ENCODE results near the gene ST8SIA1. TPM values are rescaled to one million over a fixed set of nuclear protein-coding genes. Genes with fewer than 3 reads are reported as not detected.

ST8SIA1 gene
- polyA plus RNA-seq, 1 of the 3 experiments (the other 2 are of a cell fraction), result 0.12 TPM

- ChIA-PET CTCF (no interaction called here), POLR2A (no interaction called here)
- no peaks in the 10 kb centered on the region for H3K36me3 ChIP-seq (replicated peaks in 1 of 2; ENCODE audit: control insufficient read depth in 1 of 2, insufficient read depth in 2 of 2, low read length in 1 of 2)
- H3K9ac ChIP-seq, result no peak overlapping the region
- H3K4me1 ChIP-seq (ENCODE audit: control insufficient read depth in 1 of 2, insufficient read depth in 2 of 2, low read depth in 1 of 2, low read length in 1 of 2), result no peaks in the 10 kb centered on the region
- H3K27me3 ChIP-seq (ENCODE audit: insufficient read depth), result peaks cover 33% of the 10 kb centered on the region; the same call in 1 of the 2 replicates
- no peaks in the 10 kb centered on the region for H3F3A ChIP-seq (replicated peaks; ENCODE audit: insufficient read depth)
- H3K27ac ChIP-seq (ENCODE audit: low read depth in 2 of 2, low read length in 1 of 2), result no peak overlapping the region
- no peak for DNase-seq
- no peaks in the 10 kb centered on the region for H4K20me1 ChIP-seq (ENCODE audit: insufficient read depth)
- H3K79me2 ChIP-seq (ENCODE audit: insufficient read depth), result no peaks in the 10 kb centered on the region
- TF ChIP-seq ELF1 (IDR thresholded peaks at IDR 0.05), result no peak
- TF ChIP-seq FOXM1 (IDR thresholded peaks at IDR 0.05; ENCODE audit: low read depth), result no peak
- no peak for TF ChIP-seq YY1 (IDR thresholded peaks at IDR 0.05; ENCODE audit: low read depth)
- TF ChIP-seq TEAD4 (IDR thresholded peaks at IDR 0.05; ENCODE audit: borderline replicate concordance, insufficient read depth), result no peak
- no peak for TF ChIP-seq RXRA (IDR thresholded peaks at IDR 0.05; ENCODE audit: borderline replicate concordance, low read depth)
- no peak for TF ChIP-seq REST (IDR thresholded peaks at IDR 0.05; ENCODE audit: low read depth, low read length)
- TF ChIP-seq MEF2A (IDR thresholded peaks at IDR 0.05; ENCODE audit: borderline replicate concordance, low read depth), result no peak
- no peak for TF ChIP-seq USF1 (IDR thresholded peaks at IDR 0.05; ENCODE audit: borderline replicate concordance, low read depth)
- no peak for TF ChIP-seq JUND (IDR thresholded peaks at IDR 0.05)
- TF ChIP-seq RFX5 (IDR thresholded peaks at IDR 0.05; ENCODE audit: low read length), result no peak
- TF ChIP-seq SMC3 (IDR thresholded peaks at IDR 0.05; ENCODE audit: low read depth, low read length), result no peak
- no peak for TF ChIP-seq PBX3 (IDR thresholded peaks at IDR 0.05)
- no peak overlapping the region for H2AFZ ChIP-seq (ENCODE audit: low read depth)
- H3K9me2 ChIP-seq, result no peaks in the 10 kb centered on the region
- H3K4me3 ChIP-seq (ENCODE audit: low read depth in 2 of 2, low read length in 1 of 2), result no peak overlapping the region
- 13% methylated on average over 7 of the region's 7 CpGs for WGBS (ENCODE audit: low lambda C conversion rate)
- no peak overlapping the region for H3K4me2 ChIP-seq
- no peaks in the 10 kb centered on the region for H3K9me3 ChIP-seq
Observed at GRCh38 chr12:22254478-22254877, 80.0 kb downstream of the ST8SIA1 start.

GRCh38 chr12:22252057-22252456 is 82.5 kb downstream of the ST8SIA1 start:
- Histone ChIP-seq H3K79me2 (ENCODE audit: insufficient read depth) (no peaks in the 10 kb centered on the region), H3K4me1 (ENCODE audit: control insufficient read depth in 1 of 2, insufficient read depth in 2 of 2, low read depth in 1 of 2, low read length in 1 of 2) (no peaks in the 10 kb centered on the region), H4K20me1 (ENCODE audit: insufficient read depth) (no peaks in the 10 kb centered on the region), H3F3A (replicated peaks; ENCODE audit: insufficient read depth) (no peaks in the 10 kb centered on the region), H3K27me3 (ENCODE audit: insufficient read depth) (peaks cover 43% of the 10 kb centered on the region), H3K9ac (no peak overlapping the region), H3K36me3 (replicated peaks in 1 of 2; ENCODE audit: control insufficient read depth in 1 of 2, insufficient read depth in 2 of 2, low read length in 1 of 2) (no peaks in the 10 kb centered on the region), H3K9me3 (no peaks in the 10 kb centered on the region), H3K4me2 (no peak overlapping the region), H2AFZ (ENCODE audit: low read depth) (no peak overlapping the region), H3K9me2 (no peaks in the 10 kb centered on the region), H3K4me3 (ENCODE audit: low read depth in 2 of 2, low read length in 1 of 2) (no peak overlapping the region), H3K27ac (ENCODE audit: low read depth in 2 of 2, low read length in 1 of 2) (no peak overlapping the region)
- POLR2A ChIA-PET, result no interaction called here
- 15% methylated on average over 3 of the region's 3 CpGs for WGBS (ENCODE audit: low lambda C conversion rate)
- DNase-seq, result no peak
- CTCF ChIA-PET, result no interaction called here
- no peak for TF ChIP-seq MEF2A (IDR thresholded peaks at IDR 0.05; ENCODE audit: borderline replicate concordance, low read depth)
- no peak for TF ChIP-seq TEAD4 (IDR thresholded peaks at IDR 0.05; ENCODE audit: borderline replicate concordance, insufficient read depth)
- no peak for TF ChIP-seq REST (IDR thresholded peaks at IDR 0.05; ENCODE audit: low read depth, low read length)
- TF ChIP-seq CTCF (IDR thresholded peaks at IDR 0.05), result no peak
- no peak for TF ChIP-seq ZBTB33 (IDR thresholded peaks at IDR 0.05; ENCODE audit: borderline replicate concordance, low read depth)
- TF ChIP-seq FOXJ3 (CRISPR knock-in tag; IDR thresholded peaks at IDR 0.05), result no peak
